Mesenchymal stem cell (in vitro differentiated cells and primary cell): ENCODE results near the gene ADK.
A peak's percentile ranks its signal among the peaks of the same experiment; 100 is the strongest.

ENCODE experiments used
- DNase-seq: peaks from one replicate; pipeline ENCODE4 v3.0.0-alpha.2; 2013
- H2AFZ ChIP-seq: one replicate; pipeline ENCODE4 v1.6.1; 2013; ENCODE audit warnings: low read depth, mild to moderate bottlenecking, control low read depth, inconsistent platforms, low read length, moderate library complexity
- H2AK5ac ChIP-seq: 2 replicates; pipeline ENCODE4 v1.6.1; 2013; ENCODE audit warnings: low read length, moderate library complexity, mild to moderate bottlenecking, inconsistent platforms; ENCODE audit not compliant: severe bottlenecking
- H2BK120ac ChIP-seq: one replicate; pipeline ENCODE4 v1.6.1; 2013; ENCODE audit warnings: low read depth, mild to moderate bottlenecking, inconsistent platforms, low read length, moderate library complexity
- H2BK12ac ChIP-seq, 2 experiments: one replicate each; pipeline ENCODE4 v1.6.1; 2013; ENCODE audit warnings: inconsistent platforms in 2 of 2, low read length in 2 of 2, mild to moderate bottlenecking in 2 of 2, moderate library complexity in 2 of 2, control low read depth in 1 of 2
- H2BK15ac ChIP-seq: one replicate; pipeline ENCODE4 v1.6.1; 2013; ENCODE audit warnings: mild to moderate bottlenecking, low read depth, inconsistent platforms; ENCODE audit not compliant: poor library complexity, severe bottlenecking
- H2BK5ac ChIP-seq: 2 replicates; pipeline ENCODE4 v1.6.1; 2013; ENCODE audit warnings: low read depth, mild to moderate bottlenecking, low read length, control low read depth, inconsistent platforms; ENCODE audit not compliant: poor library complexity, severe bottlenecking
- H3K14ac ChIP-seq, 2 experiments: one replicate each; pipeline ENCODE4 v1.6.1; 2013; ENCODE audit warnings: inconsistent platforms in 2 of 2, low read length in 2 of 2, control low read depth in 1 of 2, mild to moderate bottlenecking in 1 of 2, moderate library complexity in 1 of 2
- H3K18ac ChIP-seq, 2 experiments: one replicate each; pipeline ENCODE4 v1.6.1; 2013; ENCODE audit warnings: inconsistent platforms in 2 of 2, low read length in 2 of 2, control low read depth in 1 of 2, low read depth in 1 of 2, mild to moderate bottlenecking in 1 of 2
- H3K23ac ChIP-seq, 2 experiments: one replicate each; pipeline ENCODE4 v1.6.1; 2013; ENCODE audit warnings: inconsistent platforms in 2 of 2, low read length in 2 of 2, mild to moderate bottlenecking in 2 of 2, moderate library complexity in 2 of 2, control low read depth in 1 of 2
- H3K27ac ChIP-seq: 2 replicates; pipeline ENCODE4 v1.5.1; 2013; ENCODE audit warnings: mild to moderate bottlenecking, moderate library complexity, low read length, control low read depth, inconsistent platforms; ENCODE audit not compliant: poor library complexity, severe bottlenecking
- H3K27me3 ChIP-seq, 2 experiments: 2 replicates each; pipeline versions ENCODE4 v1.6.1 to v1.7.0; 2013; ENCODE audit warnings: low read length in 2 of 2, mild to moderate bottlenecking in 2 of 2, moderate library complexity in 2 of 2, control low read depth in 1 of 2, inconsistent platforms in 1 of 2; ENCODE audit not compliant: control insufficient read depth in 1 of 2, insufficient read depth in 1 of 2
- H3K36me3 ChIP-seq, 2 experiments: 2 replicates each; pipeline versions ENCODE4 v1.6.1 to v1.7.0; 2013; ENCODE audit warnings: low read length in 2 of 2, control low read depth in 1 of 2, inconsistent platforms in 1 of 2, low read depth in 1 of 2, mild to moderate bottlenecking in 1 of 2; ENCODE audit not compliant: insufficient read depth in 2 of 2, control insufficient read depth in 1 of 2
- H3K4ac ChIP-seq, 2 experiments: one replicate each; pipeline ENCODE4 v1.6.1; 2013; ENCODE audit warnings: inconsistent platforms in 2 of 2, low read length in 2 of 2, mild to moderate bottlenecking in 2 of 2, moderate library complexity in 2 of 2, control low read depth in 1 of 2, low read depth in 1 of 2
- H3K4me1 ChIP-seq: 2 replicates; pipeline ENCODE4 v1.6.1; 2013; ENCODE audit warnings: low read depth, low read length, control low read depth; ENCODE audit not compliant: control insufficient read depth, insufficient read depth
- H3K4me2 ChIP-seq: 2 replicates; pipeline ENCODE4 v1.6.1; 2013; ENCODE audit warnings: low read length, mild to moderate bottlenecking, inconsistent platforms; ENCODE audit not compliant: poor library complexity, severe bottlenecking
- H3K4me3 ChIP-seq, 2 experiments: 2 replicates each; pipeline versions ENCODE4 v1.5.1 to v1.7.0; 2013; ENCODE audit warnings: low read length in 2 of 2, mild to moderate bottlenecking in 2 of 2, control low read depth in 1 of 2, low read depth in 1 of 2; ENCODE audit not compliant: insufficient read depth in 1 of 2
- H3K79me1 ChIP-seq: replicated peaks from 2 replicates; pipeline ENCODE4 v1.6.1; 2013; ENCODE audit warnings: mild to moderate bottlenecking, control low read depth, low read length, inconsistent platforms; ENCODE audit not compliant: poor library complexity, severe bottlenecking
- H3K9ac ChIP-seq: 2 replicates; pipeline ENCODE4 v1.7.0; 2013; ENCODE audit warnings: mild to moderate bottlenecking, low read length, moderate library complexity
- H3K9me3 ChIP-seq: 2 replicates; pipeline ENCODE4 v1.7.0; 2013; ENCODE audit warnings: mild to moderate bottlenecking, low read length; ENCODE audit not compliant: control insufficient read depth
- H4K8ac ChIP-seq: one replicate; pipeline ENCODE4 v1.6.1; 2013; ENCODE audit warnings: inconsistent platforms, mild to moderate bottlenecking, low read length, moderate library complexity
- H4K91ac ChIP-seq: one replicate; pipeline ENCODE4 v1.6.1; 2013; ENCODE audit warnings: mild to moderate bottlenecking, low read length, inconsistent platforms
- WGBS: methylation state at CpG from one replicate; pipeline ENCODE4 v1.1.7; 2013; ENCODE audit warnings: mixed read lengths; 5-methylcytosine and 5-hydroxymethylcytosine counted together

Gene ADK

GRCh38 chr10:74651565-74651964, 500.5 kb downstream of the ADK start:
- no peak overlapping the region for H3K23ac ChIP-seq

GRCh38 chr10:74652664-74653063, 501.6 kb downstream of the ADK start:
- H4K8ac ChIP-seq = no peak overlapping the region
- no peak overlapping the region for H3K4me2 ChIP-seq
- H2BK5ac ChIP-seq = no peak overlapping the region
- H2BK120ac ChIP-seq = no peak overlapping the region
- no peak overlapping the region for H3K4ac ChIP-seq
- no peak overlapping the region for H3K18ac ChIP-seq
- H3K27me3 ChIP-seq = no peaks in the 10 kb centered on the region
- DNase-seq = peak; percentile 7
- H2BK15ac ChIP-seq = no peak overlapping the region
- H2AFZ ChIP-seq = no peak overlapping the region
- H2AK5ac ChIP-seq = no peak overlapping the region
- no peak overlapping the region for H4K91ac ChIP-seq
- H3K9ac ChIP-seq = no peak overlapping the region
- no peaks in the 10 kb centered on the region for H3K9me3 ChIP-seq
- peaks cover 2 to 6% of the 10 kb centered on the region in 2 experiments for H3K36me3 ChIP-seq
- H3K79me1 ChIP-seq = peaks cover 6% of the 10 kb centered on the region
- WGBS = 100% methylated on average over 3 of the region's 7 CpGs
- no peak overlapping the region for H3K23ac ChIP-seq
- H2BK12ac ChIP-seq = no peak overlapping the region
- H3K27ac ChIP-seq = no peak overlapping the region
- H3K14ac ChIP-seq = no peak overlapping the region
- no peaks in the 10 kb centered on the region for H3K4me1 ChIP-seq
- no peak overlapping the region for H3K4me3 ChIP-seq

More at GRCh38 chr10:74651565-74651964, 500.5 kb downstream of the ADK start:
- H3K27me3 ChIP-seq = no peaks in the 10 kb centered on the region
- peaks cover 6% of the 10 kb centered on the region for H3K79me1 ChIP-seq
- peaks cover 2 to 6% of the 10 kb centered on the region in 2 experiments for H3K36me3 ChIP-seq
- no peak overlapping the region for H2BK12ac ChIP-seq
- H3K4me3 ChIP-seq = no peak overlapping the region
- no peak overlapping the region for H3K4me2 ChIP-seq
- no peak overlapping the region for H2BK120ac ChIP-seq
- H2BK5ac ChIP-seq = no peak overlapping the region
- no peak overlapping the region for H2BK15ac ChIP-seq
- no peak overlapping the region for H3K14ac ChIP-seq
- no peak overlapping the region for H3K4ac ChIP-seq
- H2AK5ac ChIP-seq = no peak overlapping the region
- H3K4me1 ChIP-seq = no peaks in the 10 kb centered on the region
- no peak overlapping the region for H4K91ac ChIP-seq
- DNase-seq = no peak
- H2AFZ ChIP-seq = no peak overlapping the region
- H3K27ac ChIP-seq = no peak overlapping the region
- no peak overlapping the region for H4K8ac ChIP-seq
- H3K9me3 ChIP-seq = no peaks in the 10 kb centered on the region
- no peak overlapping the region for H3K18ac ChIP-seq
- no peak overlapping the region for H3K9ac ChIP-seq

GRCh38 chr10:74658511-74658910, 507.5 kb downstream of the ADK start:
- Histone ChIP-seq H2BK120ac (no peak overlapping the region), H3K27me3 (no peaks in the 10 kb centered on the region), H3K4me3 (no peak overlapping the region), H2AFZ (no peak overlapping the region), H3K9ac (no peak overlapping the region), H3K4me2 (no peak overlapping the region), H3K79me1 (peaks cover 6% of the 10 kb centered on the region), H3K14ac (no peak overlapping the region), H2BK15ac (no peak overlapping the region), H3K18ac (no peak overlapping the region), H2BK5ac (no peak overlapping the region), H3K23ac (no peak overlapping the region), H3K9me3 (no peaks in the 10 kb centered on the region), H2AK5ac (no peak overlapping the region), H3K27ac (no peak overlapping the region), H3K4me1 (no peaks in the 10 kb centered on the region), H3K4ac (no peak overlapping the region), H3K36me3 (peaks cover 2 to 6% of the 10 kb centered on the region in 2 experiments), H4K91ac (no peak overlapping the region), H4K8ac (no peak overlapping the region), H2BK12ac (no peak overlapping the region)
- no peak for DNase-seq
- WGBS = 90% methylated on average over 3 of the region's 5 CpGs

- Histone ChIP-seq H2BK12ac (no peak overlapping the region), H4K8ac (no peak overlapping the region), H3K18ac (no peak overlapping the region), H2AK5ac (no peak overlapping the region), H3K27ac (no peak overlapping the region), H2AFZ (no peak overlapping the region), H3K14ac (no peak overlapping the region), H3K9me3 (no peaks in the 10 kb centered on the region), H3K79me1 (peaks cover 1% of the 10 kb centered on the region), H3K4me1 (no peaks in the 10 kb centered on the region), H2BK5ac (no peak overlapping the region), H3K4ac (no peak overlapping the region), H2BK15ac (no peak overlapping the region), H3K9ac (no peak overlapping the region), H3K27me3 (no peaks in the 10 kb centered on the region), H3K23ac (no peak overlapping the region), H3K4me2 (no peak overlapping the region), H2BK120ac (no peak overlapping the region), H4K91ac (no peak overlapping the region), H3K36me3 (peaks cover 0 to 2% of the 10 kb centered on the region in 2 experiments), H3K4me3 (no peak overlapping the region)
- DNase-seq = no peak
- WGBS = 97% methylated on average over 3 of the region's 3 CpGs
Observed at GRCh38 chr10:74662635-74663034, 511.6 kb downstream of the ADK start.
